Islet of Langerhans (tissue), 1 donor: Measurements from ENCODE around the gene RASIP1.
"Not testable (repeated sequence)": the region's sequence is repeated elsewhere in the genome, so short reads cannot be mapped to it uniquely, and the experiment has no call there.

ENCODE experiments used
- FAIRE-seq: peaks from one replicate; lab custom pipeline; 2011; peaks lifted over from hg19 to GRCh38; lab: Jason Lieb, UNC

RASIP1 gene

GRCh38 chr19:48740164-48740972 lies at the start of gene RASIP1:
RASIP1 (minus strand) TSS chr19:48740610; CDS start chr19:48740282, 328 bp downstream.
- no peak for FAIRE-seq

GRCh38 chr19:48787331-48787730 lies 46.9 kb upstream of the RASIP1 start:
- FAIRE-seq, result not testable (repeated sequence)

GRCh38 chr19:48786422-48786821 lies 46.0 kb upstream of the RASIP1 start:
- FAIRE-seq, result not testable (repeated sequence)

- FAIRE-seq, result no peak
Measured at GRCh38 chr19:48784527-48784926, 44.1 kb upstream of the RASIP1 start.

GRCh38 chr19:48780631-48781391 lies 40.4 kb upstream of the RASIP1 start:
- FAIRE-seq, result peak; percentile 61

GRCh38 chr19:48779636-48780035 lies 39.2 kb upstream of the RASIP1 start:
- FAIRE-seq, result no peak

- no peak for FAIRE-seq
Measured at GRCh38 chr19:48777720-48778119, 37.3 kb upstream of the RASIP1 start.

GRCh38 chr19:48777139-48777538 lies 36.7 kb upstream of the RASIP1 start:
- no peak for FAIRE-seq

GRCh38 chr19:48772503-48772953 lies 32.1 kb upstream of the RASIP1 start:
- no peak for FAIRE-seq

- FAIRE-seq, result no peak
Measured at GRCh38 chr19:48770734-48771472, 30.5 kb upstream of the RASIP1 start.

GRCh38 chr19:48770266-48770665 lies 29.9 kb upstream of the RASIP1 start:
- FAIRE-seq, result no peak

- FAIRE-seq, result no peak
Measured at GRCh38 chr19:48768994-48769713, 28.7 kb upstream of the RASIP1 start.

- not testable (repeated sequence) for FAIRE-seq
Measured at GRCh38 chr19:48768171-48768753, 27.9 kb upstream of the RASIP1 start.

GRCh38 chr19:48765816-48766215 lies 25.4 kb upstream of the RASIP1 start:
- not testable (repeated sequence) for FAIRE-seq

GRCh38 chr19:48760504-48761205 lies 20.2 kb upstream of the RASIP1 start:
- no peak for FAIRE-seq

GRCh38 chr19:48757741-48758144 lies 17.3 kb upstream of the RASIP1 start:
- FAIRE-seq, result no peak

GRCh38 chr19:48757089-48757675 lies 16.8 kb upstream of the RASIP1 start:
- FAIRE-seq, result no peak

- no peak for FAIRE-seq
Measured at GRCh38 chr19:48756686-48757085, 16.3 kb upstream of the RASIP1 start.

- FAIRE-seq, result no peak
Measured at GRCh38 chr19:48756212-48756611, 15.8 kb upstream of the RASIP1 start.

- FAIRE-seq, result no peak
Measured at GRCh38 chr19:48755787-48756186, 15.4 kb upstream of the RASIP1 start.
